ENCODE measurements around the gene EYA2.

Gene EYA2

GRCh38 chr20:47188540-47188939 lies 293.9 kb downstream of the EYA2 start:
- no peak overlapping the region for H3K4me3 ChIP-seq (ENCODE audit: low read depth, low read length)
- TF ChIP-seq CTCF (IDR thresholded peaks at IDR 0.05; ENCODE audit: control insufficient read depth, extremely low read depth, insufficient read depth): no peak
- DNase-seq (ENCODE audit: low read depth): no peak

GRCh38 chr20:47189060-47189459 lies 294.4 kb downstream of the EYA2 start:
- TF ChIP-seq CTCF (IDR thresholded peaks at IDR 0.05; ENCODE audit: control insufficient read depth, extremely low read depth, insufficient read depth): no peak
- DNase-seq (ENCODE audit: low read depth): no peak
- H3K4me3 ChIP-seq (ENCODE audit: low read depth, low read length): no peak overlapping the region

GRCh38 chr20:47191074-47191673 lies 296.5 kb downstream of the EYA2 start:
- DNase-seq (ENCODE audit: low read depth): no peak
- H3K4me3 ChIP-seq (ENCODE audit: low read depth, low read length): no peak overlapping the region
- no peak for TF ChIP-seq CTCF (IDR thresholded peaks at IDR 0.05; ENCODE audit: control insufficient read depth, extremely low read depth, insufficient read depth)

GRCh38 chr20:47191956-47192355 lies 297.3 kb downstream of the EYA2 start:
- TF ChIP-seq CTCF (IDR thresholded peaks at IDR 0.05; ENCODE audit: control insufficient read depth, extremely low read depth, insufficient read depth): no peak
- no peak overlapping the region for H3K4me3 ChIP-seq (ENCODE audit: low read depth, low read length)
- DNase-seq (ENCODE audit: low read depth): no peak

GRCh38 chr20:47195573-47195972 lies 300.9 kb downstream of the EYA2 start:
- DNase-seq (ENCODE audit: low read depth): no peak
- TF ChIP-seq CTCF (IDR thresholded peaks at IDR 0.05; ENCODE audit: control insufficient read depth, extremely low read depth, insufficient read depth): no peak

GRCh38 chr20:47196091-47197081 lies 301.7 kb downstream of the EYA2 start:
- no peak for DNase-seq (ENCODE audit: low read depth)
- H3K4me3 ChIP-seq (ENCODE audit: low read depth, low read length): no peak overlapping the region

More at GRCh38 chr20:47195573-47195972, 300.9 kb downstream of the EYA2 start:
- no peak overlapping the region for H3K4me3 ChIP-seq (ENCODE audit: low read depth, low read length)

More at GRCh38 chr20:47196091-47197081, 301.7 kb downstream of the EYA2 start:
- TF ChIP-seq CTCF (IDR thresholded peaks at IDR 0.05; ENCODE audit: control insufficient read depth, extremely low read depth, insufficient read depth): peak; percentile 95

All from LNCaP clone FGC (cell line).